ENCODE data around the gene CDH20.

CDH20 gene

GRCh38 chr18:61581578-61582201 lies 248.5 kb downstream of the CDH20 start:
- peak; percentile 56 for DNase-seq

GRCh38 chr18:61582202-61582710 lies 249.0 kb downstream of the CDH20 start:
- no peak for DNase-seq

GRCh38 chr18:61583548-61583947 lies 250.3 kb downstream of the CDH20 start:
- DNase-seq: no peak

- DNase-seq: no peak
Observed at GRCh38 chr18:61587865-61588264, 254.6 kb downstream of the CDH20 start.

- no peak for DNase-seq
Observed at GRCh38 chr18:61589053-61589723, 256.0 kb downstream of the CDH20 start.

- peak; percentile 77 for DNase-seq
Observed at GRCh38 chr18:61589724-61590065, 256.5 kb downstream of the CDH20 start.

- DNase-seq: no peak
Observed at GRCh38 chr18:61591253-61591652, 258.0 kb downstream of the CDH20 start.

GRCh38 chr18:61595615-61596251 lies 262.5 kb downstream of the CDH20 start:
- DNase-seq: peak; percentile 79

GRCh38 chr18:61596296-61596695 lies 263.1 kb downstream of the CDH20 start:
- peak; percentile 71 for DNase-seq

GRCh38 chr18:61597316-61597715 lies 264.1 kb downstream of the CDH20 start:
- no peak for DNase-seq

GRCh38 chr18:61600422-61600821 lies 267.2 kb downstream of the CDH20 start:
- DNase-seq: no peak

- DNase-seq: peak; percentile 64
Observed at GRCh38 chr18:61602836-61603235, 269.6 kb downstream of the CDH20 start.

Data from fibroblast of skin of abdomen (primary cell).